Gastrocnemius medialis (tissue), 4 donors: ENCODE data around the gene BEND4.

Experiments used
- POLR2A ChIP-seq, 2 donors: fragments of 450-650 bp; IDR thresholded peaks; one replicate each; pipeline ENCODE4 v1.6.1; 2017; ENCODE audit warnings: antibody characterized with exemption in 2 of 2, mild to moderate bottlenecking in 2 of 2, moderate library complexity in 2 of 2
- TF ChIP-seq, protein P1 (sequence below), 5 experiments: fragments of 450-650 bp in 3 of 5; fragments of 200-600 bp in 2 of 5; sonication (generic) in 2 of 5; IDR thresholded peaks in 4 of 5; conservative IDR thresholded peaks in 1 of 5; 1 replicate in 4 of 5; 2 replicates in 1 of 5; pipeline ENCODE4 v1.5.1; 2016 to 2019; ENCODE audit warnings: antibody characterized with exemption in 5 of 5, mild to moderate bottlenecking in 3 of 5, moderate library complexity in 3 of 5

DNA sequence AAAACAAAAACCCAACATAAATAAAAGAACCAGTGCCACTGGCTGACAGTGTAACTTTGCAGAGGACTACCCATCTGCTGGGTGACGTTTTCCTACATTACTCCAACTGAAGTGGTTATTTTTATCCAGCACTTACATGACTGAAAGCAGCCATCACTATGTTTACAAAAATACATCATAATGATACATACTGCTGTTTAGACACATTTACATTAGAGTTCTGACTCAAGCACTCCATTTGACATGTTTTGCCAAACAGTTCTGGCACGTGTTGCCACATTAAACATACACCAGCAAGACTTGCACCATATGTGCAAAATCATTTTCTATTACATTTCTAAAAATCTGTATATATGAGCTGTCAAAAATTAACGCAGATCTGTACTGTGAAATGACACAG is 39.6 kb downstream of the BEND4 start:
- TF ChIP-seq, protein P1, sequence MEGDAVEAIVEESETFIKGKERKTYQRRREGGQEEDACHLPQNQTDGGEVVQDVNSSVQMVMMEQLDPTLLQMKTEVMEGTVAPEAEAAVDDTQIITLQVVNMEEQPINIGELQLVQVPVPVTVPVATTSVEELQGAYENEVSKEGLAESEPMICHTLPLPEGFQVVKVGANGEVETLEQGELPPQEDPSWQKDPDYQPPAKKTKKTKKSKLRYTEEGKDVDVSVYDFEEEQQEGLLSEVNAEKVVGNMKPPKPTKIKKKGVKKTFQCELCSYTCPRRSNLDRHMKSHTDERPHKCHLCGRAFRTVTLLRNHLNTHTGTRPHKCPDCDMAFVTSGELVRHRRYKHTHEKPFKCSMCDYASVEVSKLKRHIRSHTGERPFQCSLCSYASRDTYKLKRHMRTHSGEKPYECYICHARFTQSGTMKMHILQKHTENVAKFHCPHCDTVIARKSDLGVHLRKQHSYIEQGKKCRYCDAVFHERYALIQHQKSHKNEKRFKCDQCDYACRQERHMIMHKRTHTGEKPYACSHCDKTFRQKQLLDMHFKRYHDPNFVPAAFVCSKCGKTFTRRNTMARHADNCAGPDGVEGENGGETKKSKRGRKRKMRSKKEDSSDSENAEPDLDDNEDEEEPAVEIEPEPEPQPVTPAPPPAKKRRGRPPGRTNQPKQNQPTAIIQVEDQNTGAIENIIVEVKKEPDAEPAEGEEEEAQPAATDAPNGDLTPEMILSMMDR (IDR thresholded peaks at IDR 0.05 in 4 of 5, conservative IDR thresholded peaks at IDR 0.05 in 1 of 5) = no peak
- TF ChIP-seq POLR2A (IDR thresholded peaks at IDR 0.05) = no peak
